GM10266 (cell line): ENCODE results near the gene MRPS7.
"Not testable (repeated sequence)": the region's sequence is repeated elsewhere in the genome, so short reads cannot be mapped to it uniquely, and the experiment has no call there.

Experiments used
- DNase-seq: peaks from one replicate; pipeline ENCODE4 v3.0.0; 2012; ENCODE audit errors: extremely low spot score
- CTCF ChIP-seq: IDR thresholded peaks from 2 replicates; pipeline ENCODE4 v1.5.1; 2012; ENCODE audit warnings: mild to moderate bottlenecking, low read depth; ENCODE audit not compliant: control insufficient read depth, insufficient read depth; ENCODE audit errors: missing control alignments

The MRPS7 gene

GRCh38 chr17:75244133-75244866, 17.4 kb upstream of the MRPS7 start:
- no peak for TF ChIP-seq CTCF

GRCh38 chr17:75245011-75245410, 16.7 kb upstream of the MRPS7 start:
- no peak for TF ChIP-seq CTCF
- DNase-seq: no peak

More at GRCh38 chr17:75244133-75244866, 17.4 kb upstream of the MRPS7 start:
- DNase-seq: peak; percentile 48

- no peak for TF ChIP-seq CTCF
- DNase-seq: no peak
These were observed 15.3 kb upstream of the MRPS7 start for GRCh38 chr17:75246404-75246803.

GRCh38 chr17:75249564-75249963, 12.1 kb upstream of the MRPS7 start:
- TF ChIP-seq CTCF: no peak
- no peak for DNase-seq

GRCh38 chr17:75250009-75250471, 11.6 kb upstream of the MRPS7 start:
- peak; percentile 85 for DNase-seq

GRCh38 chr17:75252039-75252816, 9.5 kb upstream of the MRPS7 start:
- TF ChIP-seq CTCF: no peak
- DNase-seq: no peak

More at GRCh38 chr17:75250009-75250471, 11.6 kb upstream of the MRPS7 start:
- no peak for TF ChIP-seq CTCF

- DNase-seq: not testable (repeated sequence)
These were observed 5.6 kb upstream of the MRPS7 start for GRCh38 chr17:75255954-75256698.

- DNase-seq: not testable (repeated sequence)
These were observed 4.5 kb upstream of the MRPS7 start for GRCh38 chr17:75257228-75257627.
